SK-N-MC (cell line): ENCODE measurements around the gene KCTD16.

Experiments used
- EZH2 ChIP-seq: fragments of 200-600 bp; sonication (generic); IDR thresholded peaks from one replicate; pipeline ENCODE4 v1.6.1; 2017; ENCODE audit warnings: antibody characterized with exemption
- POLR2AphosphoS5 ChIP-seq: IDR thresholded peaks from 2 replicates; pipeline ENCODE4 v1.6.1; 2012; ENCODE audit warnings: mild to moderate bottlenecking, low read depth, low read length, borderline replicate concordance

DNA sequence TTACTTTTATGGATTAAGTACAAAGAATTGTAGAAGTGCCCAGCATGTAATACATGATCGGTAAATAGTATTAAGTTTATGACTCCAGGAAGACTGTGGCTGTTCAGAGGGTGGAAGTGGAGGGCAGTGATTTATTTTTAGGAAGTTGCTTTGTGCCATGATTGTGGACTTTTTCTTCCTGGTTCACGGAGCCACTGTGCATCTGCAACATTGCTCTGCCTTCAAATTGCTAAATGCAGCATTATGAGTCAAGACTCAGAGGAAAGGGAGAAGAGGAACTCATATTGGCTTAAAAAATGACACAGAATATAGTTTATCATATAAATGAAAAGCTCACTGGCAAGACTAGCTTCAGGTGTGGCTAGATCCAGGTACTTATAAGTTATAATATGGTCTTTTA lies 301.5 kb downstream of the KCTD16 start:
- TF ChIP-seq POLR2AphosphoS5 (no peak), EZH2 (no peak)
